Adrenal gland (tissue), 12 donors: ENCODE results near the gene NBR1. TPM values are rescaled to one million over a fixed set of nuclear protein-coding genes. Genes with fewer than 3 reads are reported as not detected.
"Not testable (repeated sequence)": the region's sequence is repeated elsewhere in the genome, so short reads cannot be mapped to it uniquely, and the experiment has no call there.

ENCODE experiments used
- DNase-seq, 7 donors: peaks; one replicate each; pipeline ENCODE4 v3.0.0-alpha.2; 2019 to 2020
- H3K27ac ChIP-seq, 5 donors: fragments of 200-600 bp; sonication (generic) in 4 of 5; 1 replicate in 3 of 5; 2 replicates in 2 of 5; pipeline versions ENCODE4 v1.5.1 to v1.8.0; 2016 to 2020; ENCODE audit warnings: mild to moderate bottlenecking in 1 of 5
- H3K27me3 ChIP-seq: fragments of 200-600 bp; 2 replicates; pipeline ENCODE4 v1.8.0; 2021
- H3K36me3 ChIP-seq, 2 donors: fragments of 200-600 bp; replicated peaks in 1 of 2; 1 replicate in 1 of 2; 2 replicates in 1 of 2; pipeline versions ENCODE4 v1.5.1 to v1.8.0; 2018 to 2022
- H3K4me1 ChIP-seq, 2 donors: fragments of 200-600 bp; replicated peaks in 1 of 2; 1 replicate in 1 of 2; 2 replicates in 1 of 2; pipeline versions ENCODE4 v1.5.1 to v1.8.0; 2018 to 2021
- H3K4me3 ChIP-seq, 4 donors: fragments of 200-600 bp; sonication (generic) in 3 of 4; one replicate each; pipeline ENCODE4 v1.5.1; 2016 to 2018
- H3K9me3 ChIP-seq, 3 donors: fragments of 200-600 bp; sonication (generic) in 1 of 3; replicated peaks in 1 of 3; 1 replicate in 2 of 3; 2 replicates in 1 of 3; pipeline versions ENCODE4 v1.5.1 to v1.8.0; 2016 to 2021
- POLR2A ChIP-seq, 2 donors: fragments of 450-650 bp; IDR thresholded peaks; one replicate each; pipeline ENCODE4 v1.6.1; 2017; ENCODE audit warnings: antibody characterized with exemption in 2 of 2, mild to moderate bottlenecking in 2 of 2, moderate library complexity in 1 of 2
- whole genome bisulfite sequencing, 4 donors: extraction: QIAGEN DNeasy Blood & Tissue Kit in 2 of 4; methylation state at CpG; one replicate each; pipeline versions ENCODE4 v1.1.5 to v1.1.7; 2013 to 2017; 5-methylcytosine and 5-hydroxymethylcytosine counted together
- intact Hi-C, 2 donors: fragments of 100-400 bp; cut with DNase I; formaldehyde crosslinking; loops; one replicate each; pipeline versions ENCODE4 v1.14.1 to v1.15.0; 2022 to 2023
- polyA plus RNA-seq, 3 donors: library from polyadenylated mRNA; stranded (reverse); fragments of 200-250 nt in 2 of 3; fragments of 350-450 nt in 1 of 3; fragmentation: Illumina TruSeq in 1 of 3; extraction: RNeasy Lipid Tissue Mini Kit (QIAGEN cat#74804) in 1 of 3; gene quantifications; one replicate each; pipeline ENCODE4 v1.2.3, GENCODE V29; 2013 to 2014
- total RNA-seq, 9 donors: library from RNA; depleted of rRNA in 4 of 9; stranded (reverse); fragments of >200 nt in 4 of 9; fragments of 120-200 nt in 1 of 9; fragmentation: NEBNext Ultra II Directional in 1 of 9; extraction: Animal tissue kit (Norgen Biotek cat#: 25700) in 1 of 9; gene quantifications; one replicate each; pipeline versions ENCODE4 v1.1.0 to v1.2.4, GENCODE V29; 2013 to 2023
- TF ChIP-seq, protein P1 (sequence below), 6 experiments: fragments of 450-650 bp in 4 of 6; fragments of 200-600 bp in 2 of 6; sonication (generic) in 1 of 6; IDR thresholded peaks; 1 replicate in 5 of 6; 2 replicates in 1 of 6; pipeline versions ENCODE4 v1.5.1 to v1.8.0; 2016 to 2021; ENCODE audit warnings: antibody characterized with exemption in 6 of 6, mild to moderate bottlenecking in 2 of 6, moderate library complexity in 1 of 6
- donor health status: healthy with polysubstance abuse.
- donor health status: Bipolar disorder and iron deficiency.
- donor health status: DM: yes; HTN: yes; CAD: no.
- donor health status: DM: no; HTN: no; CAD: no.
- donor health status: DM: no; HTN: no; CAD: no.
- donor health status: DM: yes; HTN: yes; CAD: no.

Gene NBR1
- total and polyA plus RNA-seq, 12 donors, result 38.6 to 139 (median 106) TPM

DNA sequence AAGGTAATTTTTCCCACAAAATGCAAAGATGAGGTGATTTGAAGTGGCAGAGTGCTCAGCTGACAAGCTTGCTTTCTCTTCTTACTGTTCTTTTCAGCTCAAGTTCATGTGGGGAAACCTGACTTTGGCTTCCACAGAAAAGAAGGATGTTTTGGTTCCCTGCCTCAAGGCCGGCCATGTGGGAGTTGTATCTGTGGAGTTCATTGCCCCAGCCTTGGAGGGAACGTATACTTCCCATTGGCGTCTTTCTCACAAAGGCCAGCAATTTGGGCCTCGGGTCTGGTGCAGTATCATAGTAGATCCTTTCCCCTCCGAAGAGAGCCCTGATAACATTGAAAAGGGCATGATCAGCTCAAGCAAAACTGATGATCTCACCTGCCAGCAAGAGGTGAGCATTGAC lies 22.2 kb downstream of the NBR1 start:
- TF ChIP-seq, protein P1, sequence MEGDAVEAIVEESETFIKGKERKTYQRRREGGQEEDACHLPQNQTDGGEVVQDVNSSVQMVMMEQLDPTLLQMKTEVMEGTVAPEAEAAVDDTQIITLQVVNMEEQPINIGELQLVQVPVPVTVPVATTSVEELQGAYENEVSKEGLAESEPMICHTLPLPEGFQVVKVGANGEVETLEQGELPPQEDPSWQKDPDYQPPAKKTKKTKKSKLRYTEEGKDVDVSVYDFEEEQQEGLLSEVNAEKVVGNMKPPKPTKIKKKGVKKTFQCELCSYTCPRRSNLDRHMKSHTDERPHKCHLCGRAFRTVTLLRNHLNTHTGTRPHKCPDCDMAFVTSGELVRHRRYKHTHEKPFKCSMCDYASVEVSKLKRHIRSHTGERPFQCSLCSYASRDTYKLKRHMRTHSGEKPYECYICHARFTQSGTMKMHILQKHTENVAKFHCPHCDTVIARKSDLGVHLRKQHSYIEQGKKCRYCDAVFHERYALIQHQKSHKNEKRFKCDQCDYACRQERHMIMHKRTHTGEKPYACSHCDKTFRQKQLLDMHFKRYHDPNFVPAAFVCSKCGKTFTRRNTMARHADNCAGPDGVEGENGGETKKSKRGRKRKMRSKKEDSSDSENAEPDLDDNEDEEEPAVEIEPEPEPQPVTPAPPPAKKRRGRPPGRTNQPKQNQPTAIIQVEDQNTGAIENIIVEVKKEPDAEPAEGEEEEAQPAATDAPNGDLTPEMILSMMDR (IDR thresholded peaks at IDR 0.05), result no peak
- no peak for TF ChIP-seq POLR2A (IDR thresholded peaks at IDR 0.05)
- Histone ChIP-seq H3K27me3 (no peaks in the 10 kb centered on the region), H3K27ac (no peak overlapping the region), H3K36me3 (peaks cover 0 to 100% of the 10 kb centered on the region in 2 donors), H3K4me3 (no peak overlapping the region), H3K9me3 (no peaks in the 10 kb centered on the region), H3K4me1 (no peaks in the 10 kb centered on the region)
- DNase-seq, result peak in 3 of 7 donors; percentile 33 to 51 (median 35)
- intact Hi-C loops, result loop anchor here in 1 of 2 donors (10.0 kb wide), 1 partner anchor 312 kb away; no protein-coding TSS in a partner anchor
- 24 to 66% (median 58%) methylated on average over 5 of the region's 5 CpGs for WGBS, 4 donors

DNA sequence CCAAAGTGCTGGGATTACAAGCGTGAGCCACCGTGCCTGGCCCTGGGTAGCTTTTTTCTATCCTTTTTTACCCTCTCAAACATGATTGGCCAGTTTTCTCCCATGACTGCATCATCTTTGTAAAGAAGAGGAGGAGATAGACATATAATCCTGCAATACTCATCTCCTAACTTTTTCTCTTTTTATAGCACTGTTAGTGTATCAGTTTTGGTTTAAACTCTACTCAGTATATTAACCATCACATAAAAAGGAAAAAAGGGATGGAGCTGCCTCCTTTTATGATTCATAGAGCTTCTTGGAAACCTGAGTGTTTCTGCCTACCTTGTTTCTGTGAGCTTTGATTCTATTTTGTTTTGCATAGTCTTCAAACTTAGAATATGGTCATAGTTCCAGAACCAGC lies 28.6 kb downstream of the NBR1 start:
- Histone ChIP-seq H3K27ac (no peak overlapping the region), H3K27me3 (no peaks in the 10 kb centered on the region), H3K4me1 (no peaks in the 10 kb centered on the region), H3K9me3 (no peaks in the 10 kb centered on the region), H3K36me3 (peaks cover 0 to 100% of the 10 kb centered on the region in 2 donors), H3K4me3 (no peak overlapping the region)
- WGBS, 4 donors, result 65 to 71% (median 68%) methylated on average over 2 of the region's 2 CpGs
- DNase-seq, result no peak
- intact Hi-C loops, result loop anchor here in 1 of 2 donors (10.0 kb wide), 1 partner anchor 305 kb away; no protein-coding TSS in a partner anchor
- no peak for TF ChIP-seq POLR2A (IDR thresholded peaks at IDR 0.05)
- TF ChIP-seq, protein P1 (IDR thresholded peaks at IDR 0.05), result no peak

DNA sequence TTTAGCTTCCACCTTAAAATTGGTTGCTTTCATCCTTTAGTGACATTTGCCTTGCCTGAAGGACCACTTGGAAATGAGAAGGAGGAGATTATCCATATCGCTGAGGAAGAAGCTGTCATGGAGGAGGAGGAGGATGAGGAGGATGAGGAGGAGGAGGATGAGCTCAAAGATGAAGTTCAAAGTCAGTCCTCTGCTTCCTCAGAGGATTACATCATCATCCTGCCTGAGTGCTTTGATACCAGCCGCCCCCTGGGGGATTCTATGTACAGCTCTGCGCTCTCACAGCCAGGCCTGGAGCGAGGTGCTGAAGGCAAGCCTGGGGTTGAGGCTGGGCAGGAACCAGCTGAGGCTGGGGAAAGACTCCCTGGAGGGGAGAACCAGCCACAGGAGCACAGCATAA lies 29.1 kb downstream of the NBR1 start:
- 85 to 91% (median 88%) methylated on average over 4 of the region's 4 CpGs for WGBS, 4 donors
- H3K36me3 ChIP-seq, result peaks cover 0 to 100% of the 10 kb centered on the region in 2 donors
- DNase-seq, result peak in 1 of 7 donors; percentile 41

DNA sequence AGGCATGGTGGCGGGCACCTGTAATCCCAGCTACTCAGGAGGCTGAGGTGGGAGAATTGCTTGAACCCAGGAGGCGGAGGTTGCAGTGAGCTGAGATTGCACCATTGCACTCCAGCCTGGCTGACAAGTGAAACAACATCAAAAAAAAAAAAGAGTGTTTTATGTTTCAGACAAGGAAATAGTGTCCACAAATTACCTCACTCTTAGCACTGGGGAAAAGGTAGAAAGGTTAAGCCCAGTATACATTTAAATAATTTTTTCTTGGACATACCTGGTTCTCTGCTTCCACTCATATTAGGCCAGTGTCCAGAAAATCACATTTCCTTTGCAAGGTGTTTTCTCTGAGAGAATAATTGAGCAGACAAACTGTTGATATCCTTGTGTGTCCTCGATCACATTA lies 32.0 kb downstream of the NBR1 start:
- H3K27ac ChIP-seq, H3K9me3 ChIP-seq, H3K27me3 ChIP-seq, H3K4me1 ChIP-seq, intact Hi-C loops, H3K4me3 ChIP-seq, DNase-seq: not testable (repeated sequence)
- H3K36me3 ChIP-seq, result peaks cover 0 to 100% of the 10 kb centered on the region in 2 donors
- 91 to 100% (median 98%) methylated on average over 3 of the region's 3 CpGs for WGBS, 4 donors

More for the DNA sequence above, 29.1 kb downstream of the NBR1 start:
- TF ChIP-seq, protein P1 (IDR thresholded peaks at IDR 0.05), result no peak
- no peak for TF ChIP-seq POLR2A (IDR thresholded peaks at IDR 0.05)
- Histone ChIP-seq H3K4me3 (no peak overlapping the region), H3K9me3 (no peaks in the 10 kb centered on the region), H3K27ac (no peak overlapping the region), H3K27me3 (no peaks in the 10 kb centered on the region), H3K4me1 (no peaks in the 10 kb centered on the region)
- intact Hi-C loops, result no loop called here

DNA sequence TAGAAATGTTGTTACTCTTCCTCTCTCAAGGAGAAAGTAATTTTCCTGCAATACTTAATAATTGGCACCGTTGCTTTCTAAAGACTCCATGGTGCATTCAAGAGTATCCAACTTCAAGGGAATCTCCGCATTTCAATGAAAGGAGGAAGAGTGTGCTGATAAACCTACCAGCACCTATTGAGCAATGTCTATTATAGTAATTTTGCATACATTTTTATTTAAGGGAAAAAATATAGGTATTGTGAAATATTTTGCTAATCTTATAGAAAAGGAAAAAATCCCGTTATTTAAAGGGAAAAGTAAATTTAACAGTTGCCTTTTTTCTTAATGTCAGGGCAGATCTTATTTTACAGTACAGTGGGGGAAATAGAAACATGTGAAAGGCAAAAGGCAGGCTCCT lies 39.6 kb downstream of the NBR1 start:
- H3K36me3 ChIP-seq, result peaks cover 0 to 62% of the 10 kb centered on the region in 2 donors
- no peaks in the 10 kb centered on the region for H3K9me3 ChIP-seq
- 77 to 88% (median 82%) methylated on average over 3 of the region's 3 CpGs for WGBS, 4 donors
- peaks cover 6 to 16% of the 10 kb centered on the region in 2 donors for H3K4me1 ChIP-seq
- DNase-seq, result no peak
- intact Hi-C loops, result no loop called here
- peak overlapping the region in 1 of 5 donors; percentile 56 for H3K27ac ChIP-seq
- TF ChIP-seq, protein P1 (IDR thresholded peaks at IDR 0.05), result no peak
- TF ChIP-seq POLR2A (IDR thresholded peaks at IDR 0.05), result no peak
- H3K4me3 ChIP-seq, result no peak overlapping the region
- no peaks in the 10 kb centered on the region for H3K27me3 ChIP-seq
